Lower lobe of right lung (tissue), 2 donors: ENCODE results near the gene SELENOV. TPM values are rescaled to one million over a fixed set of nuclear protein-coding genes. Genes with fewer than 3 reads are reported as not detected.
A peak's percentile ranks its signal among the peaks of the same experiment; 100 is the strongest.

Experiments used
- ATAC-seq, 2 donors: fragments of 200-7000 bp; cut with Tn5 transposase; one replicate each; pipeline ENCODE4 v1.9.1; 2020 to 2022; ENCODE audit warnings: mild to moderate bottlenecking in 2 of 2, moderate library complexity in 2 of 2
- DNase-seq: peaks from one replicate; pipeline ENCODE4 v3.0.0-alpha.2; 2020
- H3K27ac ChIP-seq: fragments of 200-600 bp; one replicate; pipeline ENCODE4 v1.8.0; 2022
- H3K27me3 ChIP-seq: fragments of 200-600 bp; one replicate; pipeline ENCODE4 v1.8.0; 2022; ENCODE audit warnings: low read depth
- H3K36me3 ChIP-seq: fragments of 200-600 bp; one replicate; pipeline ENCODE4 v1.8.0; 2022; ENCODE audit warnings: mild to moderate bottlenecking
- H3K4me1 ChIP-seq: fragments of 200-600 bp; one replicate; pipeline ENCODE4 v1.8.0; 2022
- H3K4me3 ChIP-seq: fragments of 200-600 bp; one replicate; pipeline ENCODE4 v1.8.0; 2022; ENCODE audit warnings: mild to moderate bottlenecking
- H3K9me3 ChIP-seq: fragments of 200-600 bp; one replicate; pipeline ENCODE4 v1.8.0; 2022
- CTCF ChIP-seq: fragments of 200-600 bp; IDR thresholded peaks from one replicate; pipeline ENCODE4 v1.8.0; 2022; ENCODE audit warnings: antibody characterized with exemption, mild to moderate bottlenecking
- intact Hi-C: fragments of 100-400 bp; cut with DNase I; formaldehyde crosslinking; loops from one replicate; pipeline ENCODE4 v1.11.0; 2022
- total RNA-seq: library from RNA; stranded (reverse); fragmentation: NEBNext Ultra II Directional; extraction: Animal tissue kit (Norgen Biotek cat#: 25700); gene quantifications from one replicate; pipeline ENCODE4 v1.2.1, GENCODE V29; 2021
- donor health status: DM: no; HTN: yes; CAD: no; lungs with severe emphysema.

The SELENOV gene
- total RNA-seq, 1 donor from 2014 or later, result not detected

- Histone ChIP-seq H3K9me3 (no peaks in the 10 kb centered on the region), H3K4me1 (peaks cover 23% of the 10 kb centered on the region), H3K4me3 (peak overlapping the region; percentile 79), H3K27ac (peak overlapping the region; percentile 91), H3K36me3 (no peaks in the 10 kb centered on the region), H3K27me3 (no peaks in the 10 kb centered on the region)
- no peak for TF ChIP-seq CTCF
- ATAC-seq (peak in 1 of 2 donors; percentile 1), DNase-seq (no peak)
- intact Hi-C loops, result no loop called here
Observed at GRCh38 chr19:39539165-39539517, 24.2 kb downstream of the SELENOV start.

- H3K27ac ChIP-seq, result peak within 1 kb of the TSS; percentile 91
- ATAC-seq (peak; percentile 98), DNase-seq (peak; percentile 98)
- H3K4me1 ChIP-seq, result peaks cover 23% of the 10 kb centered on the region
- no peaks in the 10 kb centered on the region for H3K9me3 ChIP-seq
- peaks cover 2% of the 10 kb centered on the region for H3K27me3 ChIP-seq
- intact Hi-C loops, result no loop called here
- no peaks in the 10 kb centered on the region for H3K36me3 ChIP-seq
- peak within 1 kb of the TSS; percentile 79 for H3K4me3 ChIP-seq
- peak; percentile 84 for TF ChIP-seq CTCF
Observed at GRCh38 chr19:39539518-39540332, 24.8 kb downstream of the SELENOV start, which contains the start of gene EID2. Gene EID2, minus strand, starts transcription at chr19:39540161. Its CDS starts 82 bp downstream, at chr19:39540079.

- Histone ChIP-seq H3K4me3 (peak overlapping the region; percentile 79), H3K36me3 (no peaks in the 10 kb centered on the region), H3K27ac (peak overlapping the region; percentile 91), H3K9me3 (no peaks in the 10 kb centered on the region), H3K27me3 (peaks cover 4% of the 10 kb centered on the region), H3K4me1 (peaks cover 23% of the 10 kb centered on the region)
- TF ChIP-seq CTCF, result no peak
- ATAC-seq (no peak), DNase-seq (no peak)
- intact Hi-C loops, result no loop called here
Observed at GRCh38 chr19:39540333-39540673, 25.4 kb downstream of the SELENOV start.

- ATAC-seq (no peak), DNase-seq (no peak)
- no peak overlapping the region for H3K27ac ChIP-seq
- H3K9me3 ChIP-seq, result no peaks in the 10 kb centered on the region
- no peak overlapping the region for H3K4me3 ChIP-seq
- H3K27me3 ChIP-seq, result peaks cover 4% of the 10 kb centered on the region
- no peaks in the 10 kb centered on the region for H3K36me3 ChIP-seq
- intact Hi-C loops, result no loop called here
- peaks cover 23% of the 10 kb centered on the region for H3K4me1 ChIP-seq
- no peak for TF ChIP-seq CTCF
Observed at GRCh38 chr19:39542206-39542605, 27.3 kb downstream of the SELENOV start.

- no peak overlapping the region for H3K4me3 ChIP-seq
- H3K27me3 ChIP-seq, result peaks cover 4% of the 10 kb centered on the region
- DNase-seq (no peak), ATAC-seq (no peak)
- no peak overlapping the region for H3K27ac ChIP-seq
- H3K36me3 ChIP-seq, result no peaks in the 10 kb centered on the region
- no peaks in the 10 kb centered on the region for H3K9me3 ChIP-seq
- TF ChIP-seq CTCF, result no peak
- H3K4me1 ChIP-seq, result peaks cover 14% of the 10 kb centered on the region
- intact Hi-C loops, result no loop called here
Observed at GRCh38 chr19:39543477-39543857, 28.5 kb downstream of the SELENOV start.
